HEK293 (cell line): Measurements from ENCODE around the gene ASB8.

Source experiments
- CTCF ChIA-PET: fragments of 350-600 bp; formaldehyde crosslinking; extraction: SDS; loops from one replicate; lab custom pipeline; 2021; ENCODE audit warnings: antibody characterized with exemption; lab: Yijun Ruan, JAX
- POLR2A ChIA-PET: fragments of 300-600 bp; formaldehyde crosslinking; extraction: SDS; loops from one replicate; lab custom pipeline; 2020; ENCODE audit warnings: antibody characterized with exemption, inconsistent platforms; lab: Yijun Ruan, JAX
- H3K27ac ChIP-seq: fragments of 200-500 bp; sonication (Bioruptor generic); 2 replicates; pipeline ENCODE4 v1.5.1; 2014; ENCODE audit warnings: low read depth, low read length, control low read depth, inconsistent platforms; ENCODE audit errors: extremely low read depth
- H3K36me3 ChIP-seq, 2 experiments: fragments of 200-500 bp in 1 of 2; sonication (Bioruptor generic) in 1 of 2; 1 replicate in 1 of 2; 2 replicates in 1 of 2; pipeline ENCODE4 v1.5.1; 2014 to 2017; ENCODE audit warnings: inconsistent platforms in 2 of 2, low read length in 2 of 2; ENCODE audit not compliant: control insufficient read depth in 2 of 2, insufficient read depth in 1 of 2
- H3K4me1 ChIP-seq: fragments of 200-500 bp; sonication (Bioruptor generic); 2 replicates; pipeline ENCODE4 v1.5.1; 2014; ENCODE audit warnings: mild to moderate bottlenecking, low read length, inconsistent platforms; ENCODE audit not compliant: control insufficient read depth, insufficient read depth
- H3K4me3 ChIP-seq: 2 replicates; pipeline ENCODE4 v1.5.1; 2011; ENCODE audit warnings: low read depth, mild to moderate bottlenecking, control low read depth, low read length, moderate library complexity
- H3K9me3 ChIP-seq: fragments of 200-500 bp; sonication (Bioruptor generic); 2 replicates; pipeline ENCODE4 v1.5.1; 2014; ENCODE audit warnings: low read depth, low read length, inconsistent platforms; ENCODE audit not compliant: control insufficient read depth, insufficient read depth
- FEZF1 ChIP-seq: fragments of 450-650 bp; formaldehyde crosslinking; IDR thresholded peaks from 2 replicates; pipeline ENCODE4 v1.5.1; 2016; ENCODE audit warnings: missing biosample characterization, missing genetic modification characterization
- GFI1B ChIP-seq: fragments of 450-650 bp; formaldehyde crosslinking; IDR thresholded peaks from 2 replicates; pipeline ENCODE4 v1.5.1; 2016; ENCODE audit warnings: missing biosample characterization, missing genetic modification characterization
- HOXC10 ChIP-seq: sonication (generic); formaldehyde crosslinking; IDR thresholded peaks from 2 replicates; pipeline ENCODE4 v1.8.1; 2023; ENCODE audit warnings: mild to moderate bottlenecking, missing genetic modification reagents
- OVOL3 ChIP-seq: fragments of 450-650 bp; formaldehyde crosslinking; IDR thresholded peaks from 2 replicates; pipeline ENCODE4 v1.5.1; 2016; ENCODE audit warnings: missing biosample characterization, missing genetic modification characterization
- ZBTB1 ChIP-seq: fragments of 450-650 bp; formaldehyde crosslinking; IDR thresholded peaks from 2 replicates; pipeline ENCODE4 v1.5.1; 2016; ENCODE audit warnings: missing biosample characterization, missing genetic modification characterization
- ZBTB20 ChIP-seq: fragments of 450-650 bp; formaldehyde crosslinking; IDR thresholded peaks from 2 replicates; pipeline ENCODE4 v1.5.1; 2016; ENCODE audit warnings: missing biosample characterization, missing genetic modification characterization
- ZBTB48 ChIP-seq: fragments of 450-650 bp; formaldehyde crosslinking; IDR thresholded peaks from 2 replicates; pipeline ENCODE4 v1.5.1; 2016; ENCODE audit warnings: missing biosample characterization, missing genetic modification characterization
- ZBTB7A ChIP-seq: fragments of 450-650 bp; formaldehyde crosslinking; IDR thresholded peaks from 2 replicates; pipeline ENCODE4 v1.5.1; 2016; ENCODE audit warnings: low read depth, missing biosample characterization, missing genetic modification characterization
- ZNF146 ChIP-seq: fragments of 450-650 bp; formaldehyde crosslinking; IDR thresholded peaks from 2 replicates; pipeline ENCODE4 v1.5.1; 2016; ENCODE audit warnings: missing biosample characterization, missing genetic modification characterization
- ZNF214 ChIP-seq: fragments of 450-650 bp; formaldehyde crosslinking; IDR thresholded peaks from 2 replicates; pipeline ENCODE4 v1.5.1; 2017; ENCODE audit warnings: missing biosample characterization, mild to moderate bottlenecking, missing genetic modification characterization, borderline replicate concordance
- ZNF324 ChIP-seq: fragments of 450-650 bp; formaldehyde crosslinking; IDR thresholded peaks from 2 replicates; pipeline ENCODE4 v1.5.1; 2016; ENCODE audit warnings: missing biosample characterization, missing genetic modification characterization
- ZNF394 ChIP-seq: fragments of 450-650 bp; formaldehyde crosslinking; IDR thresholded peaks from 2 replicates; pipeline ENCODE4 v1.5.1; 2016; ENCODE audit warnings: missing biosample characterization, missing genetic modification characterization, mild to moderate bottlenecking, moderate library complexity, borderline replicate concordance
- ZNF548 ChIP-seq: fragments of 450-650 bp; formaldehyde crosslinking; IDR thresholded peaks from 2 replicates; pipeline ENCODE4 v1.5.1; 2016; ENCODE audit warnings: missing biosample characterization, missing genetic modification characterization
- ZNF596 ChIP-seq: fragments of 450-650 bp; IDR thresholded peaks from 2 replicates; pipeline ENCODE4 v1.5.0; 2018; ENCODE audit warnings: missing biosample characterization, mild to moderate bottlenecking, missing genetic modification characterization, moderate library complexity
- ZNF624 ChIP-seq: fragments of 450-650 bp; formaldehyde crosslinking; IDR thresholded peaks from 2 replicates; pipeline ENCODE4 v1.5.1; 2017; ENCODE audit warnings: missing biosample characterization, missing genetic modification characterization
- ZXDB ChIP-seq: fragments of 450-650 bp; formaldehyde crosslinking; IDR thresholded peaks from 2 replicates; pipeline ENCODE4 v1.5.1; 2016; ENCODE audit warnings: missing biosample characterization, missing genetic modification characterization
- TF ChIP-seq, protein P1 (sequence below): fragments of 450-650 bp; formaldehyde crosslinking; IDR thresholded peaks from 2 replicates; pipeline ENCODE4 v1.5.1; 2017; ENCODE audit warnings: missing biosample characterization, missing genetic modification characterization
- TF ChIP-seq, protein P2 (sequence below): IDR thresholded peaks from 2 replicates; pipeline ENCODE4 v1.6.1; 2011; ENCODE audit warnings: mild to moderate bottlenecking, low read depth, low read length, borderline replicate concordance
- TF ChIP-seq, protein P3 (sequence below): fragments of 450-650 bp; formaldehyde crosslinking; IDR thresholded peaks from 2 replicates; pipeline ENCODE4 v1.5.1; 2016; ENCODE audit warnings: missing biosample characterization, missing genetic modification characterization
- TF ChIP-seq, protein P4 (sequence below): fragments of 450-650 bp; formaldehyde crosslinking; optimal IDR thresholded peaks from 2 replicates; pipeline ENCODE3; 2016; ENCODE audit warnings: missing biosample characterization, mild to moderate bottlenecking, missing genetic modification characterization
- TF ChIP-seq, protein P5 (sequence below): fragments of 450-650 bp; formaldehyde crosslinking; IDR thresholded peaks from 2 replicates; pipeline ENCODE4 v1.5.1; 2016; ENCODE audit warnings: missing biosample characterization, missing genetic modification characterization
- TF ChIP-seq, protein P6 (sequence below): fragments of 450-650 bp; formaldehyde crosslinking; IDR thresholded peaks from 2 replicates; pipeline ENCODE4 v1.5.1; 2016; ENCODE audit warnings: missing biosample characterization, missing genetic modification characterization
- TF ChIP-seq, protein P7 (sequence below): fragments of 450-650 bp; formaldehyde crosslinking; IDR thresholded peaks from 2 replicates; pipeline ENCODE4 v1.5.1; 2016; ENCODE audit warnings: missing biosample characterization, missing genetic modification characterization

Gene ASB8

DNA sequence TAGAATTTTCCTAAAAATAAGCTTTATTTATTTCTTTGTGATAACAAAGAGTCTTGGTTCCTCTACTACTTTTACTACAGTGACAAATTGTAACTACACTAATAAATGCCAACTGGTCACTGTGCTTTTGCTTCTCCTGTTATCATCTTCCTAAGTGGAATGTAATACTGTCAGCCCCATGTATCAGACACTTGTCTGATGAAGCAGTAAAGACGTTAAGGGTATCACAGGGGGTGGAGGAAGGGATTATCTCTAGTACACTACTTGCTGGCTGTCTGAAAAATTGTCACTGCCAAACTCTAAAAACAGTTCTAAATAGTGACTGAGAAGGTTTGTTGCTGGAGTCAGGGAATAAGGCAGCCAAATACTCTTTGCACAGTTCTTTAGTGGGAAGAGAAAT is 11.3 kb downstream of the ASB8 start:
- H3K36me3 ChIP-seq: peaks cover 19 to 94% of the 10 kb centered on the region in 2 experiments
- no peak overlapping the region for H3K4me3 ChIP-seq
- ChIA-PET CTCF (interaction anchor here (0.6 to 3.2 kb wide), 3 partner anchors 11 to 986 kb away, joined by 3 to 12 read pairs (median 3); partner anchors contain the start of gene ASB8), POLR2A (interaction anchor here (1.1 kb wide), 1 partner anchor 12 kb away, joined by 4 read pairs; the partner anchor contains the start of gene ASB8)
- TF ChIP-seq ZBTB48 (tag by site-specific recombination) (no peak), ZNF394 (tag by site-specific recombination) (no peak), HOXC10 (CRISPR knock-in tag) (no peak), GFI1B (tag by site-specific recombination) (no peak), ZBTB7A (tag by site-specific recombination) (no peak), OVOL3 (tag by site-specific recombination) (no peak), ZNF548 (tag by site-specific recombination) (no peak), ZNF624 (tag by site-specific recombination) (no peak), ZBTB20 (tag by site-specific recombination) (no peak), ZNF146 (tag by site-specific recombination) (no peak), ZXDB (tag by site-specific recombination) (no peak)
- TF ChIP-seq, protein P1, sequence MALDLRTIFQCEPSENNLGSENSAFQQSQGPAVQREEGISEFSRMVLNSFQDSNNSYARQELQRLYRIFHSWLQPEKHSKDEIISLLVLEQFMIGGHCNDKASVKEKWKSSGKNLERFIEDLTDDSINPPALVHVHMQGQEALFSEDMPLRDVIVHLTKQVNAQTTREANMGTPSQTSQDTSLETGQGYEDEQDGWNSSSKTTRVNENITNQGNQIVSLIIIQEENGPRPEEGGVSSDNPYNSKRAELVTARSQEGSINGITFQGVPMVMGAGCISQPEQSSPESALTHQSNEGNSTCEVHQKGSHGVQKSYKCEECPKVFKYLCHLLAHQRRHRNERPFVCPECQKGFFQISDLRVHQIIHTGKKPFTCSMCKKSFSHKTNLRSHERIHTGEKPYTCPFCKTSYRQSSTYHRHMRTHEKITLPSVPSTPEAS: no peak
- TF ChIP-seq, protein P2, sequence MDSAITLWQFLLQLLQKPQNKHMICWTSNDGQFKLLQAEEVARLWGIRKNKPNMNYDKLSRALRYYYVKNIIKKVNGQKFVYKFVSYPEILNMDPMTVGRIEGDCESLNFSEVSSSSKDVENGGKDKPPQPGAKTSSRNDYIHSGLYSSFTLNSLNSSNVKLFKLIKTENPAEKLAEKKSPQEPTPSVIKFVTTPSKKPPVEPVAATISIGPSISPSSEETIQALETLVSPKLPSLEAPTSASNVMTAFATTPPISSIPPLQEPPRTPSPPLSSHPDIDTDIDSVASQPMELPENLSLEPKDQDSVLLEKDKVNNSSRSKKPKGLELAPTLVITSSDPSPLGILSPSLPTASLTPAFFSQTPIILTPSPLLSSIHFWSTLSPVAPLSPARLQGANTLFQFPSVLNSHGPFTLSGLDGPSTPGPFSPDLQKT: no peak
- TF ChIP-seq, protein P3, sequence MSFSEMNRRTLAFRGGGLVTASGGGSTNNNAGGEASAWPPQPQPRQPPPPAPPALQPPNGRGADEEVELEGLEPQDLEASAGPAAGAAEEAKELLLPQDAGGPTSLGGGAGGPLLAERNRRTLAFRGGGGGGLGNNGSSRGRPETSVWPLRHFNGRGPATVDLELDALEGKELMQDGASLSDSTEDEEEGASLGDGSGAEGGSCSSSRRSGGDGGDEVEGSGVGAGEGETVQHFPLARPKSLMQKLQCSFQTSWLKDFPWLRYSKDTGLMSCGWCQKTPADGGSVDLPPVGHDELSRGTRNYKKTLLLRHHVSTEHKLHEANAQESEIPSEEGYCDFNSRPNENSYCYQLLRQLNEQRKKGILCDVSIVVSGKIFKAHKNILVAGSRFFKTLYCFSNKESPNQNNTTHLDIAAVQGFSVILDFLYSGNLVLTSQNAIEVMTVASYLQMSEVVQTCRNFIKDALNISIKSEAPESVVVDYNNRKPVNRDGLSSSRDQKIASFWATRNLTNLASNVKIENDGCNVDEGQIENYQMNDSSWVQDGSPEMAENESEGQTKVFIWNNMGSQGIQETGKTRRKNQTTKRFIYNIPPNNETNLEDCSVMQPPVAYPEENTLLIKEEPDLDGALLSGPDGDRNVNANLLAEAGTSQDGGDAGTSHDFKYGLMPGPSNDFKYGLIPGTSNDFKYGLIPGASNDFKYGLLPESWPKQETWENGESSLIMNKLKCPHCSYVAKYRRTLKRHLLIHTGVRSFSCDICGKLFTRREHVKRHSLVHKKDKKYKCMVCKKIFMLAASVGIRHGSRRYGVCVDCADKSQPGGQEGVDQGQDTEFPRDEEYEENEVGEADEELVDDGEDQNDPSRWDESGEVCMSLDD: no peak
- TF ChIP-seq, protein P4, sequence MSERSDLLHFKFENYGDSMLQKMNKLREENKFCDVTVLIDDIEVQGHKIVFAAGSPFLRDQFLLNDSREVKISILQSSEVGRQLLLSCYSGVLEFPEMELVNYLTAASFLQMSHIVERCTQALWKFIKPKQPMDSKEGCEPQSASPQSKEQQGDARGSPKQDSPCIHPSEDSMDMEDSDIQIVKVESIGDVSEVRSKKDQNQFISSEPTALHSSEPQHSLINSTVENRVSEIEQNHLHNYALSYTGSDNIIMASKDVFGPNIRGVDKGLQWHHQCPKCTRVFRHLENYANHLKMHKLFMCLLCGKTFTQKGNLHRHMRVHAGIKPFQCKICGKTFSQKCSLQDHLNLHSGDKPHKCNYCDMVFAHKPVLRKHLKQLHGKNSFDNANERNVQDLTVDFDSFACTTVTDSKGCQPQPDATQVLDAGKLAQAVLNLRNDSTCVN: no peak
- TF ChIP-seq, protein P5, sequence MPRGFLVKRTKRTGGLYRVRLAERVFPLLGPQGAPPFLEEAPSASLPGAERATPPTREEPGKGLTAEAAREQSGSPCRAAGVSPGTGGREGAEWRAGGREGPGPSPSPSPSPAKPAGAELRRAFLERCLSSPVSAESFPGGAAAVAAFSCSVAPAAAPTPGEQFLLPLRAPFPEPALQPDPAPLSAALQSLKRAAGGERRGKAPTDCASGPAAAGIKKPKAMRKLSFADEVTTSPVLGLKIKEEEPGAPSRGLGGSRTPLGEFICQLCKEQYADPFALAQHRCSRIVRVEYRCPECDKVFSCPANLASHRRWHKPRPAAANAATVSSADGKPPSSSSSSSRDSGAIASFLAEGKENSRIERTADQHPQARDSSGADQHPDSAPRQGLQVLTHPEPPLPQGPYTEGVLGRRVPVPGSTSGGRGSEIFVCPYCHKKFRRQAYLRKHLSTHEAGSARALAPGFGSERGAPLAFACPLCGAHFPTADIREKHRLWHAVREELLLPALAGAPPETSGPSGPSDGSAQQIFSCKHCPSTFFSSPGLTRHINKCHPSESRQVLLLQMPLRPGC: no peak
- H3K9me3 ChIP-seq: no peaks in the 10 kb centered on the region
- H3K4me1 ChIP-seq: peaks cover 4% of the 10 kb centered on the region; the same call in 1 of the 2 replicates
- H3K27ac ChIP-seq: no peak overlapping the region

DNA sequence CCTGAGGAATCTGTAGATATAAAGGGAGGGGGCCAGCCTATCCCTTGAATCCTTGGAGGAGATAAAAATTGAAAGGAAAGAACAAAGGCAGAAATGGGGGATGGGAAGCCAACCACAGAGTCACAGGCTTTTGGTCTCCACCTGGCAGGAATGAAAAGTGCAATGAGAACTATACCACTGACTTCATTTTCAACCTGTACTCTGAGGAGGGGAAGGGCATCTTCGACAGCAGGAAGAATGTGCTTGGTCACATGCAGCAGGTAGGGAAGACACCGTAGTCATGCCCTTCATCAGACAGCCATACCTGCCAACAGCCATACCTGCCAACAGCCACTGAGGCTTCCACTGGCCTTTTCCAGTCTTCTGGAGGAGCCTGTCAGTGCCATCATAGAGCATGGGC is 13.4 kb downstream of the ASB8 start:
- Histone ChIP-seq H3K36me3 (peaks cover 11 to 94% of the 10 kb centered on the region in 2 experiments; a peak in 2 of 3 replicates), H3K4me1 (peaks cover 4% of the 10 kb centered on the region; the same call in 1 of the 2 replicates), H3K9me3 (no peaks in the 10 kb centered on the region), H3K4me3 (no peak overlapping the region), H3K27ac (no peak overlapping the region)
- TF ChIP-seq FEZF1 (tag by site-specific recombination): no peak
- no peak for TF ChIP-seq ZNF596 (tag by site-specific recombination)
- TF ChIP-seq, protein P6, sequence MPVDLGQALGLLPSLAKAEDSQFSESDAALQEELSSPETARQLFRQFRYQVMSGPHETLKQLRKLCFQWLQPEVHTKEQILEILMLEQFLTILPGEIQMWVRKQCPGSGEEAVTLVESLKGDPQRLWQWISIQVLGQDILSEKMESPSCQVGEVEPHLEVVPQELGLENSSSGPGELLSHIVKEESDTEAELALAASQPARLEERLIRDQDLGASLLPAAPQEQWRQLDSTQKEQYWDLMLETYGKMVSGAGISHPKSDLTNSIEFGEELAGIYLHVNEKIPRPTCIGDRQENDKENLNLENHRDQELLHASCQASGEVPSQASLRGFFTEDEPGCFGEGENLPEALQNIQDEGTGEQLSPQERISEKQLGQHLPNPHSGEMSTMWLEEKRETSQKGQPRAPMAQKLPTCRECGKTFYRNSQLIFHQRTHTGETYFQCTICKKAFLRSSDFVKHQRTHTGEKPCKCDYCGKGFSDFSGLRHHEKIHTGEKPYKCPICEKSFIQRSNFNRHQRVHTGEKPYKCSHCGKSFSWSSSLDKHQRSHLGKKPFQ (tag by site-specific recombination): no peak
- TF ChIP-seq, protein P7, sequence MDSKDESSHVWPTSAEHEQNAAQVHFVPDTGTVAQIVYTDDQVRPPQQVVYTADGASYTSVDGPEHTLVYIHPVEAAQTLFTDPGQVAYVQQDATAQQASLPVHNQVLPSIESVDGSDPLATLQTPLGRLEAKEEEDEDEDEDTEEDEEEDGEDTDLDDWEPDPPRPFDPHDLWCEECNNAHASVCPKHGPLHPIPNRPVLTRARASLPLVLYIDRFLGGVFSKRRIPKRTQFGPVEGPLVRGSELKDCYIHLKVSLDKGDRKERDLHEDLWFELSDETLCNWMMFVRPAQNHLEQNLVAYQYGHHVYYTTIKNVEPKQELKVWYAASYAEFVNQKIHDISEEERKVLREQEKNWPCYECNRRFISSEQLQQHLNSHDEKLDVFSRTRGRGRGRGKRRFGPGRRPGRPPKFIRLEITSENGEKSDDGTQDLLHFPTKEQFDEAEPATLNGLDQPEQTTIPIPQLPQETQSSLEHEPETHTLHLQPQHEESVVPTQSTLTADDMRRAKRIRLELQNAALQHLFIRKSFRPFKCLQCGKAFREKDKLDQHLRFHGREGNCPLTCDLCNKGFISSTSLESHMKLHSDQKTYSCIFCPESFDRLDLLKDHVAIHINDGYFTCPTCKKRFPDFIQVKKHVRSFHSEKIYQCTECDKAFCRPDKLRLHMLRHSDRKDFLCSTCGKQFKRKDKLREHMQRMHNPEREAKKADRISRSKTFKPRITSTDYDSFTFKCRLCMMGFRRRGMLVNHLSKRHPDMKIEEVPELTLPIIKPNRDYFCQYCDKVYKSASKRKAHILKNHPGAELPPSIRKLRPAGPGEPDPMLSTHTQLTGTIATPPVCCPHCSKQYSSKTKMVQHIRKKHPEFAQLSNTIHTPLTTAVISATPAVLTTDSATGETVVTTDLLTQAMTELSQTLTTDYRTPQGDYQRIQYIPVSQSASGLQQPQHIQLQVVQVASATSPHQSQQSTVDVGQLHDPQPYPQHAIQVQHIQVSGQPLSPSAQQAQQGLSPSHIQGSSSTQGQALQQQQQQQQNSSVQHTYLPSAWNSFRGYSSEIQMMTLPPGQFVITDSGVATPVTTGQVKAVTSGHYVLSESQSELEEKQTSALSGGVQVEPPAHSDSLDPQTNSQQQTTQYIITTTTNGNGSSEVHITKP: no peak
- TF ChIP-seq ZNF324 (tag by site-specific recombination): no peak
- no peak for TF ChIP-seq ZNF214 (tag by site-specific recombination)
- no peak for TF ChIP-seq ZBTB1 (tag by site-specific recombination)
- POLR2A ChIA-PET: interaction anchor here (0.6 kb wide), 1 partner anchor 423 kb away, joined by 3 read pairs; no protein-coding TSS in a partner anchor
- CTCF ChIA-PET: no interaction called here
